Loucy (cell line): ENCODE data around the gene RTEL1.
A peak's percentile ranks its signal among the peaks of the same experiment; 100 is the strongest.

Experiments
- H2AFZ ChIP-seq: fragments of 200-600 bp; sonication (generic); 2 replicates; pipeline ENCODE4 v1.6.0; 2016; ENCODE audit warnings: antibody characterized with exemption, mild to moderate bottlenecking, low read length, moderate library complexity
- H3F3A ChIP-seq: fragments of 200-600 bp; 2 replicates; pipeline ENCODE4 v1.6.0; 2016; ENCODE audit warnings: antibody characterized with exemption, low read depth, mild to moderate bottlenecking
- H3K27me3 ChIP-seq: fragments of 200-600 bp; sonication (generic); 2 replicates; pipeline ENCODE4 v1.6.1; 2014; ENCODE audit warnings: low read length, mild to moderate bottlenecking; ENCODE audit not compliant: insufficient read depth, poor library complexity, severe bottlenecking
- H3K36me3 ChIP-seq: fragments of 200-600 bp; sonication (generic); 2 replicates; pipeline ENCODE4 v1.6.1; 2016; ENCODE audit warnings: low read length; ENCODE audit not compliant: insufficient read depth
- H3K4me1 ChIP-seq: fragments of 200-600 bp; sonication (generic); 2 replicates; pipeline ENCODE4 v1.5.1; 2014; ENCODE audit warnings: low read length, mild to moderate bottlenecking; ENCODE audit not compliant: insufficient read depth, poor library complexity, severe bottlenecking
- H3K4me2 ChIP-seq: fragments of 200-600 bp; sonication (generic); 2 replicates; pipeline ENCODE4 v1.6.0; 2014; ENCODE audit warnings: antibody characterized with exemption, low read length, low read depth, mild to moderate bottlenecking; ENCODE audit not compliant: poor library complexity, severe bottlenecking
- H3K4me3 ChIP-seq: fragments of 200-600 bp; sonication (generic); 2 replicates; pipeline ENCODE4 v1.5.1; 2014; ENCODE audit warnings: low read length, mild to moderate bottlenecking, mixed read lengths; ENCODE audit not compliant: poor library complexity, severe bottlenecking
- H3K79me2 ChIP-seq: fragments of 200-600 bp; sonication (generic); 2 replicates; pipeline ENCODE4 v1.6.1; 2014; ENCODE audit warnings: low read length; ENCODE audit not compliant: insufficient read depth
- H3K9ac ChIP-seq: fragments of 200-600 bp; sonication (generic); 2 replicates; pipeline ENCODE4 v1.6.0; 2014; ENCODE audit warnings: mild to moderate bottlenecking, low read depth, low read length, moderate library complexity; ENCODE audit not compliant: poor library complexity, severe bottlenecking
- H3K9me2 ChIP-seq: fragments of 200-600 bp; sonication (generic); replicated peaks from 2 replicates; pipeline ENCODE4 v1.6.1; 2016; ENCODE audit warnings: low read depth, low read length, mixed read lengths
- H3K9me3 ChIP-seq: fragments of 200-600 bp; sonication (generic); 2 replicates; pipeline ENCODE4 v1.6.1; 2014; ENCODE audit warnings: mild to moderate bottlenecking, antibody characterized with exemption, low read length, low read depth; ENCODE audit not compliant: insufficient read depth
- H4K20me1 ChIP-seq: fragments of 200-600 bp; sonication (generic); 2 replicates; pipeline ENCODE4 v1.6.0; 2014; ENCODE audit warnings: antibody characterized with exemption, low read length, mild to moderate bottlenecking; ENCODE audit not compliant: insufficient read depth, poor library complexity, severe bottlenecking
- CTCF ChIP-seq: fragments of 200-600 bp; sonication (generic); conservative IDR thresholded peaks from 2 replicates; pipeline ENCODE4 v1.5.1; 2014; ENCODE audit warnings: mild to moderate bottlenecking, antibody characterized with exemption, low read length
- EZH2phosphoT487 ChIP-seq: fragments of 200-600 bp; IDR thresholded peaks from 2 replicates; pipeline ENCODE4 v1.6.1; 2018; ENCODE audit warnings: antibody characterized with exemption, mild to moderate bottlenecking, moderate library complexity, borderline replicate concordance

Gene RTEL1

GRCh38 chr20:63652192-63652980 is 5.7 kb upstream of the RTEL1 start:
- Histone ChIP-seq H3F3A (no peaks in the 10 kb centered on the region), H3K9me2 (no peaks in the 10 kb centered on the region), H4K20me1 (peaks cover 18% of the 10 kb centered on the region), H3K27me3 (no peaks in the 10 kb centered on the region), H3K4me3 (peak overlapping the region; percentile 78), H3K9ac (peak overlapping the region; percentile 67), H3K79me2 (peaks cover 56% of the 10 kb centered on the region), H2AFZ (0 out of 2 replicates have a peak overlapping the region, but pooled peaks have one; percentile 26), H3K4me2 (peak overlapping the region; percentile 86), H3K36me3 (no peaks in the 10 kb centered on the region), H3K9me3 (no peaks in the 10 kb centered on the region), H3K4me1 (peaks cover 30% of the 10 kb centered on the region)
- TF ChIP-seq CTCF (peak; percentile 41), EZH2phosphoT487 (no peak)

- TF ChIP-seq EZH2phosphoT487 = no peak
- no peak; the same call in 1 of the 2 replicates for TF ChIP-seq CTCF
- Histone ChIP-seq H3K9me2 (no peaks in the 10 kb centered on the region), H3K36me3 (no peaks in the 10 kb centered on the region), H3K4me2 (peak within 1 kb of the TSS; percentile 86), H3K4me1 (peaks cover 36% of the 10 kb centered on the region), H3K4me3 (peak within 1 kb of the TSS; percentile 78), H3K79me2 (peaks cover 51% of the 10 kb centered on the region), H3K27me3 (no peaks in the 10 kb centered on the region), H4K20me1 (peaks cover 18% of the 10 kb centered on the region), H3K9ac (peak within 1 kb of the TSS; percentile 84), H2AFZ (peak within 1 kb of the TSS; percentile 60), H3F3A (no peaks in the 10 kb centered on the region), H3K9me3 (no peaks in the 10 kb centered on the region)
Observed at GRCh38 chr20:63653041-63653973, 4.8 kb upstream of the RTEL1 start, which contains the start of gene STMN3. STMN3 (minus strand) TSS chr20:63653424; CDS start chr20:63653345, 79 bp downstream.

GRCh38 chr20:63653974-63654668 is 4.0 kb upstream of the RTEL1 start:
- TF ChIP-seq EZH2phosphoT487 = no peak
- no peak for TF ChIP-seq CTCF
- peaks cover 49% of the 10 kb centered on the region for H3K79me2 ChIP-seq
- H3F3A ChIP-seq = no peaks in the 10 kb centered on the region
- no peaks in the 10 kb centered on the region for H3K9me3 ChIP-seq
- peaks cover 38% of the 10 kb centered on the region for H3K4me1 ChIP-seq
- peaks cover 19% of the 10 kb centered on the region for H4K20me1 ChIP-seq
- no peaks in the 10 kb centered on the region for H3K9me2 ChIP-seq
- peak overlapping the region; percentile 81 for H3K4me2 ChIP-seq
- no peaks in the 10 kb centered on the region for H3K36me3 ChIP-seq
- peak overlapping the region; percentile 60; the same call in 1 of the 2 replicates for H2AFZ ChIP-seq
- peak overlapping the region; percentile 84 for H3K9ac ChIP-seq
- no peaks in the 10 kb centered on the region for H3K27me3 ChIP-seq
- H3K4me3 ChIP-seq = peak overlapping the region; percentile 77
